ENCODE measurements around the gene MAD2L2. TPM values are rescaled to one million over a fixed set of nuclear protein-coding genes. Genes with fewer than 3 reads are reported as not detected.

MAD2L2 gene
- total RNA-seq, 1 donor from 2014 or later: 20.1 TPM

DNA sequence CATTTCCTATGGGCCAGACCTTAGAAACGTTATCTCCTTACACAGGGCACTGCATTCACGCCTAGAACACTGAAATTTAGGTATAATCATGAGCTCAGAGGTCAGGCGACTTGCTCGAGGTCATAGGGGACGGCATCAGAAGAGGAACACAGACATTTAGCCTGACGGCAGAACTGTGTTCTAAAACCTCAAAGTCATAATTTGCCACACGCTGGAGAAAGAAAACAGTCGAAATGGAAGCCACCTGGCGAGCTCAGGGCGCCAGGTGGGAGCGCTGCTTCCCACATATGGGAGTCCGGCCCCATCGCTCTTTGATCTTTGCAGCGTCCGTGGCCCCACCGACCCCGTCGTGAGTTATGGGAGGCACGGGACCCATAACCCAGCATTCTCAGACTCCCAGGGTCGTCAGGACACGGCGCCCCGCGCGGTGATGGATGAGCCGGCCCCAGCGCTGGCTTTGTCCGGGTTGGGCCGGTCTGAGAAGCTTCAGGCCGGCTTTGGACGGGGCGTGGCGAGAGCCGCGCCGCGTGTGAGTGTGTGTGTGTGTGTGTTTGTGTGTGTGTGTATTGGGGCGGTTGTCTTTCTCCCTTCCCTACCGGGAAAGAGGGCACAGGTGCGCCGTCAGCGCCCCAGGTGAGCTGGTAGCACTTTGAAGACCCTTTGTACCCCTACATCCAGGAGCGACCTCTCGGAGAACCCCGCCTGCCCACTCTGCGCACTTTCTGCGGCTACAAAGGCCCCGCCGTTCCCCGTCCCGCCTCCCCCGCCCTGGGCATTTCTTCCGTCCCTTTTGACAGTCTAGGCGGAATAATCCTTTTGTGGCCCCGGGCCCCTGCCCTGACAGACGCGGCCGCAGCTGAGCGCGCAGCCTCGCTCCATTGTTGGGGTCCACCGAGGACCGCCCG lies 9.7 kb upstream of the MAD2L2 start:
- ATAC-seq: no peak
- no peak for DNase-seq (ENCODE audit: missing footprints)
- intact Hi-C loops (cut with DNase I): no loop called here

DNA sequence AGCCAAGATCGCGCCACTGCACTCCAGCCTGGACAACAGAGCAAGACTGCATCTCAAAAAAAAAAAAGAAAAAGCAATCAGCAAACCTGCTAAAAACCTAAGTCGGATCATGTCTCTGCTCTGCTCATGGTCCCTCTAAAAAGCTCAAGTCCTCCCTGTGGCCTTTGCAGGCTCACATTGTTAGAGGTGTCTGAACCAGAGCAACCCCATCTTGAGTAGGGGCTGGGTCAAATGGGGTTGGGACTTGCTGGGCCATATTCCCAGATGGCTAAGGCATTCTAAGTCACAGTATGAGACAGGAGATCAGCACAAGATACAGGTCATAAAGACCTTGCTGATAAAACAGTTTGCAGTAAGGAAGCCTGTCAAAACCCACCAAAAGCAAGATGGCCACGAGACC lies 7.6 kb upstream of the MAD2L2 start:
- intact Hi-C loops (cut with DNase I): no loop called here
- DNase-seq (ENCODE audit: missing footprints) (no peak), ATAC-seq (no peak)

DNA sequence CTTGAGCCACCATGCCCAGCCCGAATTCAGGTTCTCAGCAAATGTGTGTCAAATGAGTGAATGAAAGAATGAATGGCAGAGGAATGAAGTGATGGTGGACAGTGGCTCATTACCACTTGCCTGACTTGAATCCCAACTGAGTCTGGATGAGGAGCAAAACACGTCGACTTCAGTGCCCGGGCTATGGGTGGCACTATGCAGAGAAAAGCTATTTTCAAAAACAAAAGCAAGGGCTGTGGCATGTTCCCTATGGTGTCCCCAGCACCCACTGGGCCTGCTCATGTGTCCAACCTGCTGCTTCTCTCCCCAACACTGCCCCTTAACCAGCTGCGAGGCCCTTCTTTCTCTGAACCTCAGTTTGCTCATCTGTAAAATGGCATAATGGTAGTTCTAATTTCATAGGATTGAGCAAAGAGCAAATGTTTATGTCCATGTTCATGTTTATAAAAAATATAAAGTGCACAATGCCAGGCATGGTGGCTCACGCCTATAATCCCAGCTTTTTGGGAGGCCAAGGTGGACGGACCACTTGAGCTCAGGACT lies 4.3 kb upstream of the MAD2L2 start:
- DNase-seq (ENCODE audit: missing footprints): no peak
- intact Hi-C loops (cut with DNase I): no loop called here
- ATAC-seq: no peak

DNA sequence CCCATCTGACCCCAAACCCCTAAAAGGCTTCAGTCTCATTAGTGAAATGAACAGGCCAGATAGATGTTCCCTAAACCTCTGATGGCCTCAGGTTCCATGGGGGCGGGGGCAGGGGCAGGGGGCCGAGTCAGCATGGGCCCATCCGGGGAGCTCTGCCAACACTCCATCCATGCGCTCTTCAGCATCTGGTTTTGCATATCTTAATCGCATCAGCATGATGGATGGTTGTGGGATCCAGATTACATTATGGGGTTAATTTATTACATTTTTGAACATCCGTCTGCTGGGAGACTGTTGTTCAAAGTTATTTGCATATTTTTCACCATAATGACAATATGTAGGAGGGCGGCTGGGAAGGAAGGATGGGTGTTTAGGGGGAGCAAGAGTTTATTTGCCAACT lies 3.1 kb upstream of the MAD2L2 start:
- no peak for ATAC-seq
- no peak for DNase-seq (ENCODE audit: missing footprints)
- intact Hi-C loops (cut with DNase I): loop anchor here (5.0 kb wide), 1 partner anchor 38 kb away; no protein-coding TSS in a partner anchor

DNA sequence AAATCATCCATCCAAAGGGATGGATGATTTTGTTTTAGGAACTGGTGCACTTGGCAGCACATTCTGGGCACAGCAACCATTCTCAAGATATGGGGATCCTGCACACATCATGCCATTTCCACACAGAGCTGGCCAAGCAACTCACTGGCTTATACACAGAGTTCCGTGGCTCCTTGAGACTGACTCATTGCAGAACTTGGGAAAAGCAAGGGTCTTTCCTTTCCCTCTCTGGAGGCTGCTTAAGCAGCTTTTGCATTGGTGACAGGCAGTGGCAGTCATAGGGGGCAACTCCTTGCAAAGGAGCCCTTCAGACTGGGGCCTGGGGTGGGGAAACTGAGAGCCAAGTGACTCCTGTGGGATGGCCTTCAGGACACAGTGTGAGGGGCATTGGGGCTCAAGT lies 1.9 kb upstream of the MAD2L2 start:
- intact Hi-C loops (cut with DNase I): loop anchor here (5.0 kb wide), 1 partner anchor 40 kb away; no protein-coding TSS in a partner anchor
- DNase-seq (ENCODE audit: missing footprints) (no peak), ATAC-seq (no peak)

DNA sequence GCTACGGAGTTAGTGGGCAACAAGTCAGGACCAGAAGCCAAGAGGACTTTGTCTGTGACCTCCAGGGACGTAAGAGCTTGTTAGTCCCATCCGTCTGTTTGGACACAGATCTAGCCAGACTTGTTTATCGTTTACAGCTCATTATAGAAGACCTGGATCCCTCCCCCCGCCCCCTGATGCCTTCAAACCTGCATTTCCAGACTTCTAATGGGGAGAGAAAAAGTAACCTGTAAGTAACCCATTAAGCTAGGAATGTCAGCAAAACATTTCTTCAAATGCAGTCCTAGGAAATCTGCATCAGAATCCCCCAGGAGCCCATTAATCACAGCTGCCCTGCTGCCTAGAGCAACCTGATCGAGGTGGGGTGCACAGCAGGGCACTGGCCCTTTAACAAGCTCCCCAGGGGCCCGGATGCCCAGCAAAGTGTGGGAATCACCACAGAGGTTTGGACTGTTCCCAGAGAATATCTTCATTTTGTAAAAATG lies 1.4 kb upstream of the MAD2L2 start:
- ATAC-seq: no peak
- intact Hi-C loops (cut with DNase I): loop anchor here (5.0 kb wide), 1 partner anchor 40 kb away; no protein-coding TSS in a partner anchor
- no peak for DNase-seq (ENCODE audit: missing footprints)

DNA sequence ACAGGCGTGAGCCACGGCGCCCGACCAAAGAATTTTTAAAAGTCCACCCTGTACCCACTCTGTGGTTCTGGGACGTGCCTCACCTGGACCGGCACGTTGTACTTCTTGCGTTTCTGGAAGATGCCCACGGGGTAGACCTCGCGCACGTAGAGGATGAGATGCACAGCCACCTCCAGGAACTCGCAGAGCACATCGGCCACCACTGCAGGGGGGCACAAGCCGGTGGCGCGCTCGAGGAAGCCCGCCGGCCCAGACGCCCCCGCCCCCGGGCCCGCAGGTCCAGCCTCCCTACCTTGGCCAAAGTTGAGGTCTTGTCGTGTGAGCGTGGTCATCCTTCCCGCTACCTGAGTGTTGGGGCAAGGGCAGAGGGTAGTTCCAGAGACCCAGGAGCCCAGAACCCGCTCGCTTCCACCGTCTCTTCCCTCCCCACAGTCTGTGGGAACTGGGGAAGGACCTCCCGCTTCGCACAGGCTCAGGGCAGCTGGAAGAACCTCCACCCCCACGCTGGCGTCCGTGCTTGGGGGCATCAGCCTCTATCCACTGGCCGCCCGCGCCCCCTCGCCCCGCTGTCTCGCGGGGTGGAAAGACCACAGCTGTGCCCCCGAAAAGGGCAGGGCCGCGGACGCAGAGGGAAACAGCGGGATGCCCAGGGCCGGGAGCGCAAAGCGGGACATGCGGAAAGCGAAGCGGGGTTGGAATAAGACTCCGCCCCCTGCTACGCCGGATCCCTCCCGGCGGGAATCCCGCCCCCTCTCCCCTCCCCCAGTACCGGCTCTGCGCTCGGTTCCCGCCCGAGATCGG lies 478 bp downstream of the MAD2L2 start:
- ATAC-seq: peak; percentile 72
- DNase-seq (ENCODE audit: missing footprints): no peak
- intact Hi-C loops (cut with DNase I): loop anchor here (1.0 to 5.0 kb wide), 3 partner anchors 16 to 56 kb away; partner anchors contain the start of genes AGTRAP and FBXO6

DNA sequence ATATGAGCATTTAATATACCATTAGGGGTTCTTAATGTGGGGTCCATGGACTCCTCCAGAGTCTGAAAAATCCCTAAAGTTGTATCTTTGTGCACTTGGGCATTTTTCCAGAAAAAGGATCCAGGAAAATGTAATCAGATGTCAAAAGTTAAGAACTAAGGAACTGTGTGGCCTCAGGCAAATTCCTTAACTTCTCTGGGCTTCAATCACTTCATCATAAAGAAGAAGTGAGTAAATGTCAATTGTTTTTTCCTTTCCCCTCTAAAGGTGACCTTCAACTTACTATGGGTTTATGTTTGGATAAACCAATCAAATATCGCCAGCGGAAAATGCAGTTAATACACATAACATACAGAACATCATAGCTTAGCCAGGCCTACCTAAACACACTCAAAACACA lies 2.5 kb downstream of the MAD2L2 start:
- ATAC-seq (no peak), DNase-seq (ENCODE audit: missing footprints) (no peak)
- intact Hi-C loops (cut with DNase I): no loop called here

DNA sequence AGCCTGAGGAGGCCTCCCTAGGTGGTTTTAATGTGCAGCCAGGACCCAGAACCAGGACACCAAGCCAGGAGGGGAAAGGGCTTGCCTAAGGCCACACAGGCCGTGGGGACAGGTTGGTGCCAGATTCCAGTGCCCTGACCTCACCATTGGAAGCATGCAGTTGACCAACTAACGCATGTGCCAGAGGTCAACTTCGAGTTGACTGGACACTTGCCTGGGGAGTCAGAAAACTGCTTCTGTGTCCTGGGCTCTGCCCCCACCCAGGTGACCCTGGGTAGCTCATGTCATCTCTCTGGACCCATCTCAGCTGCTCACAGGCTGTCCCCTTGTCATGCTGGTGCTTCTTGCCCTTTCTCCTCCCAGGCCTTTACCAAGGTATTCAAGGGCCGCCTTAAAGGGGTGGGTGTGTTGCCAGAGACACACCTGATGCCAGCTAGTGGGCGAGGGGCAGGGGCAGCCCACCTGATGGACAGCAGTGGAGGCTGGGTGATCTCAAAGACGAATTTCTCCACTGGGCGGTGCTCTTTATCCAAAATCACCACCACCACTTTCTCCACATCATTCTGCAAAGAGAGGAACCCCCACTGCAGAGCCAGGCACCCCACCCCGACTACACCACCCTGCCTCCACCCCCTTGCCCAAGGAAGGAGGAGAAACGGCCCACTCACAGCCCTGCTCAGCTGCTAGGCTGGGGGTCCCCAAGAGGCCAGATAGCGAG lies 4.4 kb downstream of the MAD2L2 start:
- DNase-seq (ENCODE audit: missing footprints): no peak
- ATAC-seq: no peak
- intact Hi-C loops (cut with DNase I): no loop called here

DNA sequence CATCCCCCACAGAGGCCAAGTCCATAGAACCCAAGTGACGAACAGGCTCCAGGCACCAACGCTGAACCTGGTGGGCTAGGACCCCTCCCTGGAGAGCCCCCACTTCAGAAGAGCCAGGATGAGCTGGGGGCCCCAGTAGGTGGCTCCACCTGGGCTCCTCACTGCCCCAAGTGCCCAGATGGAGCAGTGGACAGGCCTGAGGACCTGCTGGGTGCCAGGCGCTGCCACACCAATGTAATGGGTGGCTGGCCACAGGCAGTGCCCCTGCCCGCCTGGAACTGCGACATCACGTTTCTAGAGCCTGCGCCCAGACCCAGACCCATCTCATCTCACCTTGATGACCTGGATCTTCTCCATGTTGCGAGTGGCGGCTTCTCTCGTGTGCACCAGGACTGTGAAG lies 5.6 kb downstream of the MAD2L2 start:
- intact Hi-C loops (cut with DNase I): no loop called here
- no peak for DNase-seq (ENCODE audit: missing footprints)
- ATAC-seq: no peak

DNA sequence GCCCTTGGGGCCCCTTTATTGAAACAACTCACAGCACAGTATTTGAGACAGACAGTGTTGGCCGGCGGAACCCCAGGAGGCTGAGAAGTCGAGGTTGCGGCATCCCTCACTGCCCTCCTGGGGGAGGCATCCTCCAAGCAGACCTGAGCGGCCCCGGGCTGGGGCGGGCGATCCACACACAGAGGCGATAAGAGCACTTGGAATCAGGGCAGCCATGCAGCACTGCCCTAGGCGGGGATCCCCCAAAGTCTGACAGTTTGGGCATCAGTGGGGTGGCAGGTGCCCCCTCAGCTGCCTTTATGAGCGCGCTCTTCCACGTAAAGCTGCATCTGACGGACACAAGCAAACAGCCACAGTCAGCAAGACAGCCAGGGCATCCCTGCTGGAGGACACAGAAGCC lies 6.5 kb downstream of the MAD2L2 start:
- DNase-seq (ENCODE audit: missing footprints): no peak
- intact Hi-C loops (cut with DNase I): no loop called here
- no peak for ATAC-seq

DNA sequence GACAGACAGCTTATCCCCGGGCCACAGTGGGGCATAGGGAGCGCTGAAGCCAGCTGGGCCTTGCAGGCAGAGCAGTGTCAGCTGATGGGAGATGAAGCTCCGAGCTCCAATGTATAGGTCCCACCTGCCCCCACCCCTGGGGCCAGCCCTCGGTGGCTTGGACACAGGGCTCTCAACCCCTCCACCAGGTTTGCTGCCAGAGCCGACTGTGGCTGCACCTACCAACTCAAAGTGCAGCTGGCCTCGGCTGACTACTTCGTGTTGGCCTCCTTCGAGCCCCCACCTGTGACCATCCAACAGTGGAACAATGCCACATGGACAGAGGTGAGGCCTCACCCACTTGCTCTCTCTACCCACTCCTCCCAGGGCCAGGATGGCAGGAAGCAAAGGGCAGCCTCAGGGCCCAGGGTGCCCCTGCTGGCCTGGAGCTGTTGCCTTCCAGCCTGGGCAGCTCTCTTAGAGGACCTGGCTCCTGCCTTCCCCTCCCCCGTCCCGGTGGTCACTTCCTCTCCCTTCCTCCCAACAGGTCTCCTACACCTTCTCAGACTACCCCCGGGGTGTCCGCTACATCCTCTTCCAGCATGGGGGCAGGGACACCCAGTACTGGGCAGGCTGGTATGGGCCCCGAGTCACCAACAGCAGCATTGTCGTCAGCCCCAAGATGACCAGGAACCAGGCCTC lies 7.7 kb downstream of the MAD2L2 start:
- ATAC-seq: no peak
- DNase-seq (ENCODE audit: missing footprints): no peak
- intact Hi-C loops (cut with DNase I): no loop called here

DNA sequence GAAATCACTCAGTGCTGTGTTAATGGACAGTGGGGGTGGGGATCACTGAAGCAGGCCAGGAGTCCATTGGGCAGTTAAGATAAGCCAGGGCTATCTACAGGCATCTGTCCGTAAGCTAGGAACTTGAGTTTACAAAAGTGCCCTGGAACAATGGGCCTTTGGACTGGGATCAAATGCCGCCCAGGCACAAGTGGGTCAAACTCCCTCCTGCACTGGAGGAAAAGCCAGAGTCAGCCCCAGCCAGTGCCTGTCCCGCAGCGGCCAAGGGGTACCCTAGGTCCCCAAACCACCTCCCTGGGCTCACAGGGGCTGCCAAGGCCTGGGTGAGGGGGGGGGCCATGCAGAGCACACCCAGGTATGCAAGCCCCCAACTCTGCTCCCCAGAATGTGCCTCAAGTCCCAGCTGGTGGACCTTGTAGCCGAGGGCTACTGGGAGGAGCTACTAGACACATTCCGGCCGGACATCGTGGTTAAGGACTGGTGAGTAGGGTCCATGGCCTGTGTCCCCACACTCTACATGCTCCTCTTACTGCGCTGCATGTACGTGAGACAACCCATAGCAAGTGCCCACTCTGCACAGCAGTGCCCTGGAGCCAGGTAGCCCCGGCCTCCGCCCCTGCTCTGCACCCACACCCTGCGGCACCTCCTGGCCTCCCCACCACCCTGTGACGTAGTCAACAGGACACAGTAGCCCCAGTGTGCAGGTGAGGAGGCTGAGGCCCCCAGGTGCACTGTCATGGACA lies 9.2 kb downstream of the MAD2L2 start:
- intact Hi-C loops (cut with DNase I): no loop called here
- ATAC-seq (no peak), DNase-seq (ENCODE audit: missing footprints) (no peak)

DNA sequence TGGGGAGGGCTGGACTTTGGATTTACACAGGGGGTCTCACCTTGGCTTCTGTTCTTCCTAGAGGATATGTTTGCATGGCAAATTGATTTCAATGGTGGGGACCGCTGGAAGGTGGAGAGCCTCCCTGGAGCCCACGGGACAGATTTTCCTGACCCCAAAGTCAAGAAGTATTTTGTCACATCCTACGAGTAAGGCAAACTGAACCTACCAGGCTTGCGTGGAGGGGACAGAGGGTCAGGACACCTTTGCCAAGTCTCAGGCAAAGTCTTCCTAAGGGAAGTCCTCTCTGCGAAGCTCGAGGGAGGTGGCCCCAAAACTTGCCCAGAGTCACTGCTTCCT lies 9.8 kb downstream of the MAD2L2 start:
- DNase-seq (ENCODE audit: missing footprints) (no peak), ATAC-seq (no peak)
- intact Hi-C loops (cut with DNase I): no loop called here

DNA sequence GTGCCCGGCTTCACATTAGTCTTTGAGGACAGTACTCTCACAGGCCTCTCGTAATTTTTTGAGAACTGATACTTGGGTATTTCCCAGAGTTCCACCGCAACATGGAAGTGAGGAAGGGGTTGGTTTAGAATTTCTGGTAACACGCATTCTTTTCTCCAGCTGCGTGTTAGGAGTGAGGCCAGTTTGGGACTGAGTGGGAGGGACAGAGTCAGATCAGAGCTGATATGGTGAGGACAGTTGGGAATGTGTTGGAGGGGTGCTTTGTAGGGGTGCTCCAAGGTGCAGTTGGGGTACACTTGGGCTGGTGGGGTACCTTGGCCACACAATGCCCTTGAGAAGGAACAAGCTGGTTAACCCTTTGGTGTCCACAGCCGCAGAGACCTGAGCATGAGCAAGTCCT lies 10.2 kb downstream of the MAD2L2 start:
- DNase-seq (ENCODE audit: missing footprints) (no peak), ATAC-seq (no peak)
- intact Hi-C loops (cut with DNase I): no loop called here

DNA sequence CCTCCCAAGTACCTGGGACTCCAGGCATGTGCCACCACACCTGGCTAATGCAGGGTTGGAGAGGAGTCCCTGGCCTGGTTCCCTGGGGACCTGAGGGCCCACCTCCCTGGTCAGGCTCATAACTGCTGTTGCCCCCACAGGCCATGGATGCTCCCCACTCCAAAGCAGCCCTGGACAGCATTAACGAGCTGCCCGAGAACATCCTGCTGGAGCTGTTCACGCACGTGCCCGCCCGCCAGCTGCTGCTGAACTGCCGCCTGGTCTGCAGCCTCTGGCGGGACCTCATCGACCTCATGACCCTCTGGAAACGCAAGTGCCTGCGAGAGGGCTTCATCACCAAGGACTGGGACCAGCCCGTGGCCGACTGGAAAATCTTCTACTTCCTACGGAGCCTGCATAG lies 12.4 kb downstream of the MAD2L2 start:
- intact Hi-C loops (cut with DNase I): no loop called here
- ATAC-seq (no peak), DNase-seq (ENCODE audit: missing footprints) (no peak)

DNA sequence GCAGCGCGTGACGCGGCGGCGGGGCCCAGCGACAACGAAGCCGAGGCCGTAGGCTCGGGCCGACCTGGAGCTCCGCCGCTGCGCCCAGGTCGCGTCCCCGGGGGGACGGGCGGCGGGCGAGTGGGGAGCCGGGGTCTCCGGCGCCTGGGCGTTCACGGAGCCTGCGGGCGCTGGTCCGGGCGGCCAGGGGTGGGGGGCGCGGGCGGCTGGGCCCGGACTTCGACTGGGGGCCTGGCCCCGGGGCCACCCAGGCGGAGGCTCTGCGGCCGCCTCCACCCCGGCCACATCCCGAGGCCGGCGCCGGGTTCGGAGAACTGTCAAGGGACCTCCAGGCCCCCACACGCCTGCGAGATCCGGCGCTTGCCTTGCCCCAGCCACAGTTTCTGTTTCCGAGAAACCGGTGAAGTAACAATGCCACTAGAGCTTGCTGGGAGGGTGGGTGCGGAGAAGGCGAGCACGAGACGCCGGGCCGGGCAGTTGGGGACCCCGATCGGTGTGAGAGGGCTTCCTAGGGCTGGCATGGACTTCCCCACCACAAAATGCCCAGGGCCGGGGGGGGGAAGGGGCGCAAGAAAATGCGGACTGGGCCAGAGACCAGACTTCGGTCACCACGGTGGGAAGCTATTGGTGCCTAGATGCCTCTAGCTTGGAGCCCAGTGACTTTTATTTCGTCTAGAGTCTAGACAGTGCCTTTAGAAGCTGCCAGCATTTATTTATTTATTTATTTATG lies 16.4 kb downstream of the MAD2L2 start:
- intact Hi-C loops (cut with DNase I): loop anchor here (1.0 kb wide), 1 partner anchor 17 kb away; the partner anchor contains the start of gene MAD2L2
- DNase-seq (ENCODE audit: missing footprints): peak; percentile 77
- peak; percentile 44 for ATAC-seq

All from Right ventricle myocardium inferior (tissue), 1 donor.